HT1080 (cell line): ENCODE results near the gene RANBP10. TPM values are rescaled to one million over a fixed set of nuclear protein-coding genes. Genes with fewer than 3 reads are reported as not detected.

Experiments used
- DNase-seq: peaks from one replicate; pipeline ENCODE4 v3.0.0-alpha.2; 2015; ENCODE audit warnings: low read depth
- total RNA-seq: library from RNA; depleted of rRNA; stranded (reverse); fragments of >200 nt; shearing (Covaris generic); gene quantifications from 2 replicates; pipeline ENCODE4 v1.2.3, GENCODE V29; 2014

Gene RANBP10
- total RNA-seq, 1 experiment from 2014 or later, result 10.8 TPM

GRCh38 chr16:67749436-67750078, 56.8 kb downstream of the RANBP10 start:
- no peak for DNase-seq

GRCh38 chr16:67748834-67749233, 57.5 kb downstream of the RANBP10 start:
- no peak for DNase-seq

GRCh38 chr16:67746846-67747245, 59.5 kb downstream of the RANBP10 start:
- DNase-seq, result no peak

GRCh38 chr16:67741118-67741517, 65.2 kb downstream of the RANBP10 start:
- no peak for DNase-seq

GRCh38 chr16:67740391-67740790, 66.0 kb downstream of the RANBP10 start:
- no peak for DNase-seq

- peak; percentile 23 for DNase-seq
Measured at GRCh38 chr16:67736858-67737257, 69.5 kb downstream of the RANBP10 start.

GRCh38 chr16:67734731-67735201, 71.6 kb downstream of the RANBP10 start:
- no peak for DNase-seq

GRCh38 chr16:67733734-67734470, 72.5 kb downstream of the RANBP10 start:
- DNase-seq, result no peak

GRCh38 chr16:67731753-67732095, 74.6 kb downstream of the RANBP10 start:
- DNase-seq, result no peak

GRCh38 chr16:67731071-67731752, 75.1 kb downstream of the RANBP10 start:
- no peak for DNase-seq

- no peak for DNase-seq
Measured at GRCh38 chr16:67730326-67730725, 76.0 kb downstream of the RANBP10 start.

- no peak for DNase-seq
Measured at GRCh38 chr16:67729636-67730248, 76.6 kb downstream of the RANBP10 start.

- no peak for DNase-seq
Measured at GRCh38 chr16:67727521-67728485, 78.6 kb downstream of the RANBP10 start.

- DNase-seq, result no peak
Measured at GRCh38 chr16:67726106-67727034, 80.0 kb downstream of the RANBP10 start.

- no peak for DNase-seq
Measured at GRCh38 chr16:67723911-67724305, 82.5 kb downstream of the RANBP10 start.

- peak; percentile 42 for DNase-seq
Measured at GRCh38 chr16:67723151-67723910, 83.0 kb downstream of the RANBP10 start.

GRCh38 chr16:67720236-67720635, 86.1 kb downstream of the RANBP10 start:
- no peak for DNase-seq

GRCh38 chr16:67719778-67720144, 86.6 kb downstream of the RANBP10 start:
- DNase-seq, result peak; percentile 35
